HG03103 (cell line): Measurements from ENCODE around the gene MOCOS.
"Not testable (repeated sequence)": the region's sequence is repeated elsewhere in the genome, so short reads cannot be mapped to it uniquely, and the experiment has no call there.

Experiments used
- ATAC-seq: cut with Tn5 transposase; IDR thresholded peaks from one replicate; pipeline ENCODE4 v1.9.1; 2021; ENCODE audit warnings: low read depth; ENCODE audit not compliant: unreplicated experiment

The MOCOS gene

GRCh38 chr18:36199691-36200295 lies 12.5 kb downstream of the MOCOS start:
- no peak for ATAC-seq

- ATAC-seq = no peak
Observed at GRCh38 chr18:36200354-36200771, 13.1 kb downstream of the MOCOS start.

- no peak for ATAC-seq
Observed at GRCh38 chr18:36201765-36202164, 14.5 kb downstream of the MOCOS start.

- ATAC-seq = no peak
Observed at GRCh38 chr18:36203360-36203895, 16.1 kb downstream of the MOCOS start.

GRCh38 chr18:36205166-36205565 lies 17.9 kb downstream of the MOCOS start:
- no peak for ATAC-seq

GRCh38 chr18:36207303-36207702 lies 20.0 kb downstream of the MOCOS start:
- no peak for ATAC-seq

- ATAC-seq = not testable (repeated sequence)
Observed at GRCh38 chr18:36207969-36208368, 20.7 kb downstream of the MOCOS start.

- ATAC-seq = no peak
Observed at GRCh38 chr18:36211612-36212065, 24.3 kb downstream of the MOCOS start.

- no peak for ATAC-seq
Observed at GRCh38 chr18:36212301-36213171, 25.2 kb downstream of the MOCOS start.

GRCh38 chr18:36214811-36215210 lies 27.5 kb downstream of the MOCOS start:
- no peak for ATAC-seq

- ATAC-seq = no peak
Observed at GRCh38 chr18:36215577-36215976, 28.3 kb downstream of the MOCOS start.

GRCh38 chr18:36217348-36217747 lies 30.1 kb downstream of the MOCOS start:
- no peak for ATAC-seq

- ATAC-seq = no peak
Observed at GRCh38 chr18:36229188-36229587, 41.9 kb downstream of the MOCOS start.

GRCh38 chr18:36240510-36240909 lies 53.2 kb downstream of the MOCOS start:
- not testable (repeated sequence) for ATAC-seq

- no peak for ATAC-seq
Observed at GRCh38 chr18:36241831-36242230, 54.5 kb downstream of the MOCOS start.

- ATAC-seq = no peak
Observed at GRCh38 chr18:36247036-36247435, 59.7 kb downstream of the MOCOS start.

- no peak for ATAC-seq
Observed at GRCh38 chr18:36249392-36249791, 62.1 kb downstream of the MOCOS start.

- ATAC-seq = no peak
Observed at GRCh38 chr18:36250827-36251226, 63.5 kb downstream of the MOCOS start.

GRCh38 chr18:36255072-36255698 lies 67.9 kb downstream of the MOCOS start:
- ATAC-seq = no peak

- no peak for ATAC-seq
Observed at GRCh38 chr18:36256094-36256493, 68.8 kb downstream of the MOCOS start.

GRCh38 chr18:36262971-36263370 lies 75.7 kb downstream of the MOCOS start:
- ATAC-seq = no peak
